ENCODE measurements around the gene IL1R2.

IL1R2 gene

GRCh38 chr2:102034683-102035548 is 43.2 kb downstream of the IL1R2 start:
- FAIRE-seq (no peak), DNase-seq (ENCODE audit: insufficient read length, low spot score) (no peak)

GRCh38 chr2:102037681-102038080 is 45.9 kb downstream of the IL1R2 start:
- DNase-seq (ENCODE audit: insufficient read length, low spot score) (no peak), FAIRE-seq (no peak)

- no peak for DNase-seq (ENCODE audit: insufficient read length, low spot score)
Measured at GRCh38 chr2:102040229-102040628, 48.5 kb downstream of the IL1R2 start.

GRCh38 chr2:102041351-102041750 is 49.6 kb downstream of the IL1R2 start:
- no peak for FAIRE-seq
- no peak for DNase-seq (ENCODE audit: insufficient read length, low spot score)

More at GRCh38 chr2:102040229-102040628, 48.5 kb downstream of the IL1R2 start:
- no peak for FAIRE-seq

GRCh38 chr2:102042196-102043081 is 50.7 kb downstream of the IL1R2 start:
- no peak for FAIRE-seq
- DNase-seq (ENCODE audit: insufficient read length, low spot score): no peak

GRCh38 chr2:102043560-102043959 is 51.8 kb downstream of the IL1R2 start:
- DNase-seq (ENCODE audit: insufficient read length, low spot score): no peak
- no peak for FAIRE-seq

- DNase-seq (ENCODE audit: insufficient read length, low spot score) (no peak), FAIRE-seq (no peak)
Measured at GRCh38 chr2:102044235-102044896, 52.6 kb downstream of the IL1R2 start.

- no peak for DNase-seq (ENCODE audit: insufficient read length, low spot score)
Measured at GRCh38 chr2:102044967-102045489, 53.3 kb downstream of the IL1R2 start.

GRCh38 chr2:102045697-102046096 is 53.9 kb downstream of the IL1R2 start:
- no peak for FAIRE-seq
- DNase-seq (ENCODE audit: insufficient read length, low spot score): no peak

More at GRCh38 chr2:102044967-102045489, 53.3 kb downstream of the IL1R2 start:
- FAIRE-seq: no peak

- DNase-seq (ENCODE audit: insufficient read length, low spot score) (no peak), FAIRE-seq (no peak)
Measured at GRCh38 chr2:102046135-102046986, 54.6 kb downstream of the IL1R2 start.

- FAIRE-seq (no peak), DNase-seq (ENCODE audit: insufficient read length, low spot score) (no peak)
Measured at GRCh38 chr2:102048465-102048864, 56.7 kb downstream of the IL1R2 start.

- FAIRE-seq: no peak
- DNase-seq (ENCODE audit: insufficient read length, low spot score): no peak
Measured at GRCh38 chr2:102049756-102050443, 58.1 kb downstream of the IL1R2 start.

- FAIRE-seq: no peak
- no peak for DNase-seq (ENCODE audit: insufficient read length, low spot score)
Measured at GRCh38 chr2:102050854-102051391, 59.2 kb downstream of the IL1R2 start.

GRCh38 chr2:102051692-102052277 is 60.0 kb downstream of the IL1R2 start:
- no peak for FAIRE-seq
- no peak for DNase-seq (ENCODE audit: insufficient read length, low spot score)

- FAIRE-seq (no peak), DNase-seq (ENCODE audit: insufficient read length, low spot score) (no peak)
Measured at GRCh38 chr2:102052365-102052764, 60.6 kb downstream of the IL1R2 start.

- no peak for FAIRE-seq
- DNase-seq (ENCODE audit: insufficient read length, low spot score): no peak
Measured at GRCh38 chr2:102053096-102053495, 61.3 kb downstream of the IL1R2 start.

GRCh38 chr2:102055346-102055990 is 63.7 kb downstream of the IL1R2 start:
- FAIRE-seq: no peak

GRCh38 chr2:102056079-102056581 is 64.4 kb downstream of the IL1R2 start:
- DNase-seq (ENCODE audit: insufficient read length, low spot score) (no peak), FAIRE-seq (no peak)

More at GRCh38 chr2:102055346-102055990, 63.7 kb downstream of the IL1R2 start:
- no peak for DNase-seq (ENCODE audit: insufficient read length, low spot score)

All from HTR-8/SVneo (cell line).